OCI-LY7 (cell line): Measurements from ENCODE around the gene MESD. TPM values are rescaled to one million over a fixed set of nuclear protein-coding genes. Genes with fewer than 3 reads are reported as not detected.

Source experiments
- BruUV-seq: library from RNA; stranded (reverse); fragments of 400-500 nt; replicated peaks from 2 replicates; lab custom pipeline; 2021; lab: Mats Ljungman, UMichigan
- CTCF ChIA-PET: fragments of 300-600 bp; sonication (Branson Sonifier 250); formaldehyde crosslinking; loops from one replicate; lab custom pipeline; 2022; ENCODE audit warnings: antibody characterized with exemption; ENCODE audit not compliant: unreplicated experiment; lab: Charles Lee
- POLR2A ChIA-PET: fragments of 300-600 bp; sonication (Branson Sonifier 250); formaldehyde crosslinking; loops from one replicate; lab custom pipeline; 2022; ENCODE audit warnings: antibody characterized with exemption; lab: Charles Lee
- DNase-seq: peaks from one replicate; pipeline ENCODE4 v3.0.0-alpha.2; 2015; ENCODE audit warnings: low spot score
- H2AFZ ChIP-seq: fragments of 200-600 bp; sonication (generic), shearing (Covaris generic); 2 replicates; pipeline ENCODE4 v1.6.1; 2014; ENCODE audit warnings: mild to moderate bottlenecking, antibody characterized with exemption, low read length, moderate library complexity
- H3K27ac ChIP-seq: fragments of 200-600 bp; sonication (generic); 2 replicates; pipeline ENCODE4 v1.5.1; 2014; ENCODE audit warnings: mixed run types, low read depth, mild to moderate bottlenecking, moderate library complexity, low read length, inconsistent platforms; ENCODE audit not compliant: poor library complexity, severe bottlenecking
- H3K36me3 ChIP-seq: fragments of 200-600 bp; sonication (generic); 2 replicates; pipeline ENCODE4 v1.6.1; 2014; ENCODE audit warnings: mild to moderate bottlenecking, antibody characterized with exemption, low read length, moderate library complexity, mixed read lengths; ENCODE audit not compliant: insufficient read depth
- H3K4me1 ChIP-seq: fragments of 200-600 bp; sonication (generic); 2 replicates; pipeline ENCODE4 v1.5.1; 2014; ENCODE audit warnings: mild to moderate bottlenecking, low read length; ENCODE audit not compliant: insufficient read depth, poor library complexity, severe bottlenecking
- H3K4me2 ChIP-seq: fragments of 200-600 bp; sonication (generic); 2 replicates; pipeline ENCODE4 v1.6.1; 2014; ENCODE audit warnings: mild to moderate bottlenecking, low read length
- H3K4me3 ChIP-seq: fragments of 200-600 bp; sonication (generic); 2 replicates; pipeline ENCODE4 v1.5.1; 2014; ENCODE audit warnings: mild to moderate bottlenecking, low read depth, low read length; ENCODE audit not compliant: poor library complexity, severe bottlenecking
- H3K79me2 ChIP-seq: fragments of 200-600 bp; sonication (generic); 2 replicates; pipeline ENCODE4 v1.6.1; 2016; ENCODE audit warnings: low read depth, mild to moderate bottlenecking, low read length, moderate library complexity, mixed read lengths; ENCODE audit not compliant: insufficient read depth
- H3K9me2 ChIP-seq: fragments of 200-600 bp; sonication (generic); 2 replicates; pipeline ENCODE4 v1.6.1; 2016; ENCODE audit warnings: mild to moderate bottlenecking, low read length, mixed read lengths; ENCODE audit not compliant: insufficient read depth
- H3K9me3 ChIP-seq: fragments of 200-600 bp; sonication (generic); 2 replicates; pipeline ENCODE4 v1.6.1; 2014; ENCODE audit warnings: mild to moderate bottlenecking, mixed run types, low read length, mixed read lengths
- H4K20me1 ChIP-seq: fragments of 200-600 bp; sonication (generic); 2 replicates; pipeline ENCODE4 v1.6.1; 2014; ENCODE audit warnings: mild to moderate bottlenecking, antibody characterized with exemption, low read length, moderate library complexity, mixed read lengths; ENCODE audit not compliant: insufficient read depth
- EZH2phosphoT487 ChIP-seq: fragments of 200-600 bp; sonication (generic); IDR thresholded peaks from 2 replicates; pipeline ENCODE4 v1.6.1; 2018; ENCODE audit warnings: low read depth, borderline replicate concordance, mild to moderate bottlenecking, mixed run types, antibody characterized with exemption, low read length, moderate library complexity, mixed read lengths
- intact Hi-C: fragments of 100-400 bp; cut with micrococcal nuclease; formaldehyde crosslinking; loops from one replicate; pipeline ENCODE4 v1.10.0; 2022; ENCODE audit not compliant: unreplicated experiment
- total RNA-seq, 2 experiments: library from RNA; depleted of rRNA in 1 of 2; stranded (reverse); fragments of >200 nt in 1 of 2; shearing (Covaris generic) in 1 of 2; gene quantifications; 2 replicates each; pipeline ENCODE4 v1.2.3, GENCODE V29; 2014 to 2022
- TF ChIP-seq, protein P1 (sequence below): fragments of 200-600 bp; sonication (generic); conservative IDR thresholded peaks from 2 replicates; pipeline ENCODE4 v1.5.1; 2014; ENCODE audit warnings: mild to moderate bottlenecking, antibody characterized with exemption, low read length, moderate library complexity, mixed read lengths

The MESD gene
- total RNA-seq, 2 experiments from 2014 or later = 17.3 to 27.7 TPM

DNA sequence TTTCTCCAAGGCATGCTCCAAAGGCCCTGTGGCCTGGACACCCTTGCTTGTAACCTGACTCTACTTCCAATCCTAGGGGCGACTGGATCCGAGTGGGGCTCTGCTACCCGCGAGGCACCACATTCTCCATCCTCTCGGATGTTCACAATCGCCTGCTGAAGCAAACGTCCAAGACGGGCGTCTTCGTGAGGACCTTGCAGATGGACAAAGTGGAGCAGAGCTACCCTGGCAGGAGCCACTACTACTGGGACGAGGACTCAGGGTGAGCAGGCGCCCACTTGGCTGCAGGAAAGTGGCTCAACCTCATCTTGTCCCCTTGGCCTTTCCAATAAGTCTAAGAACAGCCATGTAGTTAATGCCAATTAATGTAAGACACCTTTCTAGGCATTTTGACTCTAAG is 51.9 kb downstream of the MESD start:
- no peaks in the 10 kb centered on the region for H3K9me2 ChIP-seq
- no peak overlapping the region for H3K4me3 ChIP-seq
- CTCF ChIA-PET = no interaction called here
- no peaks in the 10 kb centered on the region for H3K4me1 ChIP-seq
- BruUV-seq = no TSS peak
- no peaks in the 10 kb centered on the region for H3K9me3 ChIP-seq
- no peaks in the 10 kb centered on the region for H3K79me2 ChIP-seq
- no peak overlapping the region for H2AFZ ChIP-seq
- no peak for DNase-seq
- POLR2A ChIA-PET = no interaction called here
- TF ChIP-seq, protein P1, sequence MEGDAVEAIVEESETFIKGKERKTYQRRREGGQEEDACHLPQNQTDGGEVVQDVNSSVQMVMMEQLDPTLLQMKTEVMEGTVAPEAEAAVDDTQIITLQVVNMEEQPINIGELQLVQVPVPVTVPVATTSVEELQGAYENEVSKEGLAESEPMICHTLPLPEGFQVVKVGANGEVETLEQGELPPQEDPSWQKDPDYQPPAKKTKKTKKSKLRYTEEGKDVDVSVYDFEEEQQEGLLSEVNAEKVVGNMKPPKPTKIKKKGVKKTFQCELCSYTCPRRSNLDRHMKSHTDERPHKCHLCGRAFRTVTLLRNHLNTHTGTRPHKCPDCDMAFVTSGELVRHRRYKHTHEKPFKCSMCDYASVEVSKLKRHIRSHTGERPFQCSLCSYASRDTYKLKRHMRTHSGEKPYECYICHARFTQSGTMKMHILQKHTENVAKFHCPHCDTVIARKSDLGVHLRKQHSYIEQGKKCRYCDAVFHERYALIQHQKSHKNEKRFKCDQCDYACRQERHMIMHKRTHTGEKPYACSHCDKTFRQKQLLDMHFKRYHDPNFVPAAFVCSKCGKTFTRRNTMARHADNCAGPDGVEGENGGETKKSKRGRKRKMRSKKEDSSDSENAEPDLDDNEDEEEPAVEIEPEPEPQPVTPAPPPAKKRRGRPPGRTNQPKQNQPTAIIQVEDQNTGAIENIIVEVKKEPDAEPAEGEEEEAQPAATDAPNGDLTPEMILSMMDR = no peak
- TF ChIP-seq EZH2phosphoT487 = no peak
- intact Hi-C loops = no loop called here
- H3K4me2 ChIP-seq = no peak overlapping the region
- H3K27ac ChIP-seq = no peak overlapping the region
- no peaks in the 10 kb centered on the region for H4K20me1 ChIP-seq
- no peaks in the 10 kb centered on the region for H3K36me3 ChIP-seq

DNA sequence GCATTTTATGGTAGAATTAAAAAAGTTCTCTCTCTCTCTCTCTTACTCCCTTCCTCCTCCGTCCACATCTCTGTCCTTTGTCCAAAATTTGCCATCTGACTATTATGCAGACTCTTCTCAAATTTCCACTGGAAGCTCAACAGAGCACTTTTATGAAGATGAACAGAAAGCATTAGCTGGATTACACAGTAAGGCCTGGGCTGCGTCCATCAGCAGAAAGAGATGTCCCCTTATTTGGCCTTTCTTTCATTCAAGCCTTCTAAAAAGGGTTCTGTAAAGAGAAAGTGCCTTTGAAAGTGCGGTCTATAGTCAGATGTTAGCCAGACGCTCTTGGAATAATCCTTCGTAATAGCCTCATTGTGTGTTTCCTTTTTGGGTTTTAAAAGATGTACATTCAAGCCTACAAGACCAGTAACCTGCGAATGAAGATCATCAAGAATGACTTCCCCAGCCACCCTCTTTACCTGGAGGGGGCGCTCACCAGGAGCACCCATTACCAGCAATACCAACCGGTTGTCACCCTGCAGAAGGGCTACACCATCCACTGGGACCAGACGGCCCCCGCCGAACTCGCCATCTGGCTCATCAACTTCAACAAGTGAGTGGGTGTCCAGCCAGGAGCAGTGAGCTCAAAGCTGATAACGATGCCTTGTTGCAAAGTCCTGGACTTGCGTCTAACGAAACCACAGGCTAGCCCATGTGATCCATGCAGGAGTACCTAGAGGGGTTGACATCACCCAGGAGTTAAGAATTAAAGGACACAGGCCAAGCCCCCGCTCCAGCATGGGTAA is 53.1 kb downstream of the MESD start:
- H3K36me3 ChIP-seq = no peaks in the 10 kb centered on the region
- no peaks in the 10 kb centered on the region for H3K9me2 ChIP-seq
- no peak overlapping the region for H2AFZ ChIP-seq
- H3K4me3 ChIP-seq = no peak overlapping the region
- ChIA-PET CTCF (no interaction called here), POLR2A (no interaction called here)
- no TSS peak for BruUV-seq
- no peaks in the 10 kb centered on the region for H3K79me2 ChIP-seq
- TF ChIP-seq, protein P1 = no peak
- no peak for TF ChIP-seq EZH2phosphoT487
- DNase-seq = no peak
- no peaks in the 10 kb centered on the region for H3K4me1 ChIP-seq
- H3K27ac ChIP-seq = no peak overlapping the region
- no peak overlapping the region for H3K4me2 ChIP-seq
- intact Hi-C loops = no loop called here
- no peaks in the 10 kb centered on the region for H3K9me3 ChIP-seq
- no peaks in the 10 kb centered on the region for H4K20me1 ChIP-seq

DNA sequence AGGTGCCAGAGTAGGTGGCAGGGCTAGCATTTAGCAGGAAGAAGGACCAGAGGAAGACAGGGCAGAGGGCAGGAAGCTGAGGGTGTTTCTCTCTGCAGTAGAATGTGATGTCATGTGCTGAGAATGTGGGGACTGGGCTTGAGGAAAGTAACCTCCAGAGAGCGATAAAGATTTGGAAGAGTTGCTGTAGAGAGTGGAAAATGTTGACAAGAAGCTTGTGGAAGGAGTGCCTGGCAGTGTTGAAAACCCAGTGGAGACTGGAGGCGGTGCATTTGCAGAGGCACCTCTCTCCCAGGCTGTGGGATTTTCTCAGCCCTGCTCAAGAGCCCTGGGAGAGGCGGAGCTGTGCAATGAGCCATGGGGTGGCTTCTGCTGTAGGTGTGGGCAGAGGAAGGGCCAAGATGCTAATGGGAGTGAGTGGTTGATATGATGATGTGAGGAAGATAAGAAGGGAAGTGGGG is 54.8 kb downstream of the MESD start:
- CTCF ChIA-PET = no interaction called here
- H3K27ac ChIP-seq = no peak overlapping the region
- intact Hi-C loops = no loop called here
- no peak overlapping the region for H2AFZ ChIP-seq
- no peak overlapping the region for H3K4me3 ChIP-seq
- no peak for TF ChIP-seq EZH2phosphoT487
- TF ChIP-seq, protein P1 = no peak
- no peaks in the 10 kb centered on the region for H3K36me3 ChIP-seq
- POLR2A ChIA-PET = no interaction called here
- no peak overlapping the region for H3K4me2 ChIP-seq
- H4K20me1 ChIP-seq = no peaks in the 10 kb centered on the region
- no peak for DNase-seq
- no TSS peak for BruUV-seq
- no peaks in the 10 kb centered on the region for H3K79me2 ChIP-seq
- H3K9me2 ChIP-seq = no peaks in the 10 kb centered on the region
- no peaks in the 10 kb centered on the region for H3K4me1 ChIP-seq
- no peaks in the 10 kb centered on the region for H3K9me3 ChIP-seq
